Common myeloid progenitor, CD34-positive (primary cell): Measurements from ENCODE around the gene MATK.

Source experiments
- CTCF ChIA-PET: fragments of 350-600 bp; sonication (Branson Sonifier 250); formaldehyde crosslinking; loops from one replicate; lab custom pipeline; 2021; ENCODE audit warnings: antibody characterized with exemption; lab: Charles Lee
- POLR2A ChIA-PET: fragments of 350-600 bp; sonication (Branson Sonifier 250); formaldehyde crosslinking; loops from one replicate; lab custom pipeline; 2021; ENCODE audit warnings: antibody characterized with exemption; lab: Charles Lee
- DNase-seq, 3 donors: peaks; one replicate each; pipeline versions ENCODE4 v3.0.0 to v3.0.0-alpha.2; 2013
- H3K27ac ChIP-seq, 2 experiments: 1 replicate in 1 of 2; 2 replicates in 1 of 2; pipeline ENCODE4 v1.7.0; 2013; ENCODE audit warnings: inconsistent platforms in 2 of 2, low read length in 2 of 2, mild to moderate bottlenecking in 2 of 2, low read depth in 1 of 2, moderate library complexity in 1 of 2; ENCODE audit not compliant: severe bottlenecking in 2 of 2, insufficient read depth in 1 of 2, poor library complexity in 1 of 2
- H3K27me3 ChIP-seq, 5 experiments: replicated peaks in 2 of 5; 1 replicate in 3 of 5; 2 replicates in 2 of 5; pipeline versions ENCODE4 v1.6.1 to v1.7.0; 2013; ENCODE audit warnings: low read length in 4 of 5, mild to moderate bottlenecking in 2 of 5, moderate library complexity in 2 of 5, inconsistent platforms in 1 of 5; ENCODE audit not compliant: insufficient read depth in 5 of 5, control insufficient read depth in 4 of 5
- H3K36me3 ChIP-seq, 4 experiments: 1 replicate in 2 of 4; 2 replicates in 2 of 4; pipeline versions ENCODE4 v1.6.1 to v1.7.0; 2013; ENCODE audit warnings: low read length in 3 of 4, control low read depth in 1 of 4, mild to moderate bottlenecking in 1 of 4; ENCODE audit not compliant: control insufficient read depth in 4 of 4, insufficient read depth in 4 of 4
- H3K4me1 ChIP-seq, 4 experiments: 1 replicate in 3 of 4; 2 replicates in 1 of 4; pipeline versions ENCODE4 v1.6.1 to v1.7.1; 2013; ENCODE audit warnings: low read length in 3 of 4, mild to moderate bottlenecking in 3 of 4, control low read depth in 1 of 4, inconsistent platforms in 1 of 4, moderate library complexity in 1 of 4; ENCODE audit not compliant: control insufficient read depth in 4 of 4, insufficient read depth in 4 of 4; ENCODE audit errors: control extremely low read depth in 1 of 4
- H3K4me3 ChIP-seq, 7 experiments: 1 replicate in 4 of 7; 2 replicates in 3 of 7; pipeline versions ENCODE4 v1.5.1 to v1.7.0; 2013; ENCODE audit warnings: mild to moderate bottlenecking in 7 of 7, low read length in 6 of 7, moderate library complexity in 6 of 7, inconsistent platforms in 2 of 7, low read depth in 2 of 7, control low read depth in 1 of 7; ENCODE audit not compliant: insufficient read depth in 4 of 7, control insufficient read depth in 1 of 7; ENCODE audit errors: extremely low read depth in 1 of 7
- H3K9me3 ChIP-seq, 5 experiments: 1 replicate in 4 of 5; 2 replicates in 1 of 5; pipeline versions ENCODE4 v1.6.1 to v1.7.1; 2013; ENCODE audit warnings: low read length in 4 of 5, mild to moderate bottlenecking in 2 of 5, inconsistent platforms in 1 of 5, low read depth in 1 of 5, moderate library complexity in 1 of 5; ENCODE audit not compliant: control insufficient read depth in 4 of 5, insufficient read depth in 2 of 5; ENCODE audit errors: control extremely low read depth in 1 of 5
- WGBS: methylation state at CpG from one replicate; pipeline ENCODE4 v1.1.5; 2013; ENCODE audit not compliant: insufficient coverage; 5-methylcytosine and 5-hydroxymethylcytosine counted together

MATK gene

DNA sequence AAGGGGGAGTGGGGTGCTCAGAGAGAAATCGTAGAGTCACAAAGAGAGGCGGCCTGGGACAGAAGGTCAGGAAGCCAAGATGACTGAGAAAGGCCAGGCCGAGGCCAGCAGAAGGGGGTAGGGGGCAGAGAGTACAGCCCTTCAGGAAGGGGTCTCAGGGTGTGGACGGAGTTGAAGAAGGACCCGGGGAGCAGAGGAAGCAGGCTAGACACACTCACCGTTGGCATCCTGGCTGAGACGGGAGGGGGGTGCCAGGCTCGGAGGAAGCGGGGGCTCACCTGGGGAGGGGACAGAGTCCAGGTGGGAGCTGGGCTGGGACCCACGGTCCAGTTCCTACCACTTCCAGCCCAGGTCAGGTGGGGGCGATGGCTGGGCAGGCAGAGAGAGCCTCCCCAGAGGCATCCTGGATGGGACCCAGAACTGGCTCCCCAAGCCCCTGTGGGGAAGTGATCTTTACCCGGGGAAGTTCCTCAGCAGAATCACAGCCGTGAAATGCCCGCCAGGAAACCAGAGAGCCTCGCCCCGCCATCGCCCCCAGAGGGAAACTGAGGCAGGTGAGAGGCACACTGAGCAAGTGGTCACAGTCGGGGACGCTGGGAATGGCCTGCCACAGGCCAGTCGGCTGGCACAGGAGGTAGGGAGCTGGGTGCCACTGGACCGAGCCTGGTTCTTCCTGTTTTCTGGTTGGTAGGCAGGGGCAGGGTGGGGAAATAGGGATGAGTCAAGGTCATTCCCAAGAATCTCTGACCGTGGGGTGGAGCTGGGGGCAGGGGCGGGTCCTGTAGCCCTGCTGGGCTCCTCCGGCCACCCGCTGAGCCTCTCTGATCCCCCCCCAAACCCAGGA, 1.4 kb downstream of the MATK start:
- Histone ChIP-seq H3K4me3 (peak overlapping the region; percentile 57 to 95 (median 79)), H3K27me3 (no peaks in the 10 kb centered on the region), H3K36me3 (peaks cover 3 to 35% (median 22%) of the 10 kb centered on the region in 4 experiments), H3K27ac (no peak overlapping the region), H3K4me1 (peaks cover 0 to 17% (median 15%) of the 10 kb centered on the region in 4 experiments), H3K9me3 (peaks cover 0 to 25% (median 10%) of the 10 kb centered on the region in 5 experiments)
- POLR2A ChIA-PET: no interaction called here
- CTCF ChIA-PET: interaction anchor here (1.1 to 2.4 kb wide), 6 partner anchors 9 to 36 kb away, joined by 3 to 7 read pairs (median 5); no protein-coding TSS in a partner anchor
- no peak for DNase-seq
- 39% methylated on average over 21 of the region's 25 CpGs for WGBS

DNA sequence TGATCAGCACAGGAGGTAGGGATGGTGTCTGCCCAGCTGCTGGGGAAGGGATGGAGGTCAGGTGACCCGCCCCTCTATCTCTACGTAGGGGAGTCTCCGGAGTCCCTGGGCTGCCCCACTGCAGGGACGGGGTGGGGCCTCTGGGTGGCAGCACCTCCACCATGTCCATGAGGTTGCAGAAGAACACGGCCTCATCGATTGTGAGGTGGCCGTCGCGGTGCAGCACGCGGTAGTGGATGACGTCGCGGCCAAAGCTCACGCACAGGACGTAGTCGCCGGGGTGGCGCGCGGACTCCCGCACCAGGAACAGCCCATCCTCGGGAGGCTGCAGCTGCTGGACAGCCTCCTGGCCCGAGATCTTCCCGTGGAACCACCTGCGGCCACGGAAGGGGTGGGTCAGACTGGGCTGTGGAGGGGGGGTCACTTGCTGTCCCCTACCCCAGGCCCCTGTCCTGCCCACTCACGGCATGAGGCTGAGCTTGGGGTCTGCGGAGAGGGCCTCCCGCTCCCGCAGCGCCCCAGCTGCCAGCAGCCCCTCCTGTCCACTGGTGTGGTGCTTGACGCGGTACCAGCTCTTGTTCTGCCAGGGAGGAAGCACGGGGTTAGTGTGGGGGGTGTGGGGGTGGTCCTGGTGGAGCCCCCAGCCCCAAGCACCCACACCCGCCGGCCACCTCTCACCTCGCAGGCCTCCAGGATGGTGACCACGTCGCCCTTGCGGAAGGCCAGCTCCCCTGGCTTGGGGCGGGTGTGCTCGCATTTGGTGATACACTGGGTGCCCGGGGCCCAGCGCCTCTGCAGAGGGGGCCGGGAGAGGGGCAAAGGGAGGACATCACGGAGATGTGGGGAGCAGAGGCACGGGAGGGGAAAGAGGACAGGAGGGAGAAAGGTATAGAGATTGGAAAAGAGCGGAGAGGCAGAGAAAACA, 2.3 kb downstream of the MATK start:
- peaks cover 3 to 37% (median 22%) of the 10 kb centered on the region in 4 experiments for H3K36me3 ChIP-seq
- H3K4me1 ChIP-seq: peaks cover 0 to 17% (median 15%) of the 10 kb centered on the region in 4 experiments
- H3K4me3 ChIP-seq: no peak overlapping the region
- CTCF ChIA-PET: interaction anchor here (0.5 to 2.4 kb wide), 10 partner anchors 8 to 41 kb away, joined by 3 to 7 read pairs (median 4); no protein-coding TSS in a partner anchor
- POLR2A ChIA-PET: no interaction called here
- H3K27me3 ChIP-seq: no peaks in the 10 kb centered on the region
- peaks cover 0 to 25% (median 10%) of the 10 kb centered on the region in 5 experiments for H3K9me3 ChIP-seq
- DNase-seq: peak; percentile 36 to 62 (median 61)
- 96% methylated on average over 39 of the region's 49 CpGs for WGBS
- no peak overlapping the region for H3K27ac ChIP-seq

DNA sequence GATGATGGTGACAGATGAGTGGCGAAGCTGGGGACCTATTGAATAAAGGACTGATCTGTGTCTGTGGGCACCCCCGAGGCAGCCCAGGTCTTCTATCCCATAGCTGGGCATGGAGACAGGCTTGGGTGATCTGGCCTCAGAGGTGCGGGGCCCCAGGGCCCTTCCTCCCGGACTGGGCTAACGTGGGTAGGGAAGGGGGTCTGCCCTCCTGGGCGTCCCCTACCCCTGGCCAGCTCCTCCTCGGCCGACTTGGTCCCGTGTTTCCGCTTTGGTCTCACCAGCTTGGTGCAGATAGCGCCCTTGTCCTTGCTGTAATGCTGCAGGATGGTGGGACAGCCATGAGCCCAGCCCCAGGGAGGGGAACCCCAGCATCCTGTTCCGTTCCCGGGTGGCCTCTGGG, 3.3 kb downstream of the MATK start:
- ChIA-PET POLR2A (no interaction called here), CTCF (interaction anchor here (0.6 to 2.4 kb wide), 8 partner anchors 8 to 40 kb away, joined by 3 to 7 read pairs (median 3); no protein-coding TSS in a partner anchor)

DNA sequence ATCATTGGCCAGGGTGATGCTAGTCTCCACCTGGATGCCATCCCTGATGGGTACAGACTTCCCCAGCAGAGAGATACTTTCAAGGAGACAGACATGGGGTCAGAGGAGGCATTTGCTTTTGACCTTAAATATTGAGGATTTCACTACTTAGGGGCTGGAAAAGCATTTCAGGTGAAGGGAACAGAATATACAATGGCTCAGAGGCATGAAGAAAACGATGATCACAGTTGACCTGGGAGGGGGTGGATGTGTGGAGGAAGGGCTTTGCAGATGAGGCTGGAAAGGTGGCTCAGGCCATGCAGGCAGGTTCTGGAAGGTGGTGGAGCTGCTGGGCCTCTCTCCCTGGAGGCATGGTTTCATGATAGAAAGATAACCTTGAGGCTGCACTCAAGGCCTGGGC, 3.9 kb downstream of the MATK start:
- ChIA-PET CTCF (interaction anchor here (1.0 to 2.4 kb wide), 6 partner anchors 11 to 41 kb away, joined by 3 to 7 read pairs (median 4); no protein-coding TSS in a partner anchor), POLR2A (no interaction called here)
- 100% methylated on average over 1 of the region's 1 CpG for WGBS
- Histone ChIP-seq H3K36me3 (peaks cover 3 to 52% (median 28%) of the 10 kb centered on the region in 4 experiments), H3K9me3 (peaks cover 0 to 25% (median 10%) of the 10 kb centered on the region in 5 experiments), H3K27me3 (no peaks in the 10 kb centered on the region), H3K4me3 (no peak overlapping the region), H3K4me1 (peaks cover 0 to 17% (median 15%) of the 10 kb centered on the region in 4 experiments), H3K27ac (no peak overlapping the region)
- no peak for DNase-seq

More for the DNA sequence above, 3.3 kb downstream of the MATK start:
- 100% methylated on average over 4 of the region's 13 CpGs for WGBS
- Histone ChIP-seq H3K27me3 (no peaks in the 10 kb centered on the region), H3K27ac (no peak overlapping the region), H3K36me3 (peaks cover 3 to 46% (median 24%) of the 10 kb centered on the region in 4 experiments), H3K9me3 (peaks cover 0 to 25% (median 10%) of the 10 kb centered on the region in 5 experiments), H3K4me1 (peaks cover 0 to 17% (median 15%) of the 10 kb centered on the region in 4 experiments), H3K4me3 (no peak overlapping the region)
- no peak for DNase-seq

DNA sequence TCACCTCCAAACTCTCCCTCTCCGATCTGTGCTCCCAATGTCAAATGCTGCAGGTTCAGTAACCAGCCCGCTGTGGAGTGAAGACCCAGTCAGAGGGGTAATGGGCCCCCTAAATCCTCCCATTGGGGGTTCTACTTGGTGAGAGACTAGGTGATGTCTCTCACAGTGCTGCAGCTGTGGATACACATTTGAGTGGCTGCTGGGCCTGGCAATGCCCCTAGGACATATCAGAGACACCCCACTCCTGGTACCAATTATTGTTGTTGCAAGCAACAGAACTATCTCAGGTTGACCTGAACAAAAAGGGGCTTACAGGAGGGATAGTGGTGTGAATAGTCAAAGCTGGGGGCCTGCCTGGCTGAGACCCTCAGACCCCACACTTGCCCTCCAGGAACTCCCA, 4.6 kb downstream of the MATK start:
- Histone ChIP-seq H3K27me3 (no peaks in the 10 kb centered on the region), H3K27ac (no peak overlapping the region), H3K9me3 (peaks cover 0 to 25% (median 10%) of the 10 kb centered on the region in 5 experiments), H3K36me3 (peaks cover 3 to 57% (median 29%) of the 10 kb centered on the region in 4 experiments), H3K4me3 (no peak overlapping the region), H3K4me1 (peaks cover 0 to 17% (median 15%) of the 10 kb centered on the region in 4 experiments)
- DNase-seq: no peak
- CTCF ChIA-PET: interaction anchor here (1.4 kb wide), 2 partner anchors 15 to 41 kb away, joined by 3 to 5 read pairs; no protein-coding TSS in a partner anchor
- WGBS: 100% methylated on average over 1 of the region's 2 CpGs
- POLR2A ChIA-PET: no interaction called here

DNA sequence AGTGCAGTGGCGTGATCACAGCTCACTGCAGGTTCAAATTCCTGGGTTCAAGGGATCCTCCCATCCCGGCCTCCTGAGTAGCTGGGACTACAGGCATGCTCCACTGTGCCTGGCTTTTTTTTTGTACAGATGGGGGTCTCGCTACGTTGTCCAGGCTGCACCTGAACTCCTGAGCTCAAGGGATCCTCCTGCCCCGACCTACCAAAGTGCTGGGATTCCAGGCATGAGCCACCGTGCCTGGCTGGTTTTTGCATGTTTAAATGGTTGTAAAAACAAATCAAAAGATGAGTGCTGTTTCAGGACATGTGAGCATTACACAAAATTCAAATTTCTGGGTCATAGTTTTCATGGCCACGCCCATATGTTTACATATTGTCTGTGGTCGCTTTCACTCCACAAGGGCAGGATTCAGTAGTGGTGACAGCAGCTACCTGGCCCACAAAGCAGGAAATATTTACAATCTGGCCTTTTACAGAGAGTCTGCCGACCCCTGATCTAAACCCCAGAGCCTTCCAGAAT, 5.3 kb downstream of the MATK start:
- POLR2A ChIA-PET: interaction anchor here (1.0 kb wide), 1 partner anchor 18 kb away, joined by 3 read pairs; the partner anchor contains the start of gene MRPL54
- Histone ChIP-seq H3K27me3 (no peaks in the 10 kb centered on the region), H3K27ac (no peak overlapping the region), H3K4me1 (peaks cover 0 to 17% (median 15%) of the 10 kb centered on the region in 4 experiments), H3K4me3 (no peak overlapping the region), H3K9me3 (peaks cover 0 to 25% (median 10%) of the 10 kb centered on the region in 5 experiments), H3K36me3 (peaks cover 3 to 57% (median 29%) of the 10 kb centered on the region in 4 experiments)
- CTCF ChIA-PET: interaction anchor here (1.4 to 2.2 kb wide), 2 partner anchors 10 to 42 kb away, joined by 5 read pairs; no protein-coding TSS in a partner anchor
- peak in 2 of 3 donors; percentile 14 to 32 for DNase-seq
- WGBS: 98% methylated on average over 9 of the region's 9 CpGs
